Ureter (tissue), 1 donor: ENCODE results near the gene HGF. TPM values are rescaled to one million over a fixed set of nuclear protein-coding genes. Genes with fewer than 3 reads are reported as not detected.
A peak's percentile ranks its signal among the peaks of the same experiment; 100 is the strongest.

Experiments used
- DNase-seq: peaks from one replicate; pipeline ENCODE4 v3.0.0-alpha.2; 2020; ENCODE audit warnings: low spot score
- total RNA-seq: library from RNA; stranded (reverse); gene quantifications from one replicate; pipeline ENCODE4 v1.2.4, GENCODE V29; 2023
- donor health status: DM: yes; HTN: yes; CAD: no.

HGF gene
- total RNA-seq, 1 donor from 2014 or later, result 20.9 TPM

DNA sequence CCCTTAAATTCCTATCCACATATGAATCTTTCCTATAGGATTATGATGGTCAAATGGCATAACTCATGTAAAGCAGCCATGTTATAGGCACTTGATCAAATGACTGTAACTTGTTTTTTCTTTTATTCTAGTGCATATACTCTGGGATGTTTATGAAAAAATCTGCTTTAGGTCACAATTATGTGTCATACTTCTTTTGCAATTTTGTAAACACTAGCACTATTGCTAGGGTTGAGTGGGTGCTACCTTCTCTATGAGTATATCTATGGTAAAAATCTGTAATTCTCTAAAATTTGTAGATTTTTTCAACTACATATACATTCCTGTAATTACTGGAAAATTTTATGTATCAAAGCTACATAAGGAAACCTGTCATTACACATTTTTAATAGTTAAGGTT lies 50.0 kb downstream of the HGF start:
- DNase-seq, result no peak

DNA sequence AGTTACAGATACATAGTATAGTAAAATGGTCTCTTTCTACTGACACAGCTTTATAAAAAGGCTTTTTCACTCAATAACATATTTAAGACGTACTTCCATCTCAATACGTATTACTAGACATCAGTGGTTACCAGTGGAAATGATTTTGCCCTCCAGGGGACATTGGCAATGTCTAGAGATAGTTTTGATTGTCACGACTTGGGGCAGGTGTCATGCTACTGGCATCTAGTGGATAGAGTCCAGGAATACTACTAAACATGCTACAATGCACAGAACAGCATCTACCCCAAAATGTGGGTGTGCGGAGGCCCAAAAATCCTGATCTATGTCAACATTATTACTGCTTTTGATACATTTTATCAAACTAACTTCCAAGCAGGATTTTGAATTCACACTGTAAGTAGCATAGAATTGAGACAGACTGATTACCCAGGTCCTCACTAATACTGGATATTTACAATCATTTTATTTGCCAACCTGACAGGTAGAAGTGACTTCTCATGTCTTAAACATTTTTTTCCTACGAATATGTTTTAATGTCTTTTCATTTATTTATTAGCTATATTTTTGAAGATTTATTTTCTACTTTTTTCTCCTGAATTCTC lies 53.8 kb downstream of the HGF start:
- DNase-seq, result no peak

DNA sequence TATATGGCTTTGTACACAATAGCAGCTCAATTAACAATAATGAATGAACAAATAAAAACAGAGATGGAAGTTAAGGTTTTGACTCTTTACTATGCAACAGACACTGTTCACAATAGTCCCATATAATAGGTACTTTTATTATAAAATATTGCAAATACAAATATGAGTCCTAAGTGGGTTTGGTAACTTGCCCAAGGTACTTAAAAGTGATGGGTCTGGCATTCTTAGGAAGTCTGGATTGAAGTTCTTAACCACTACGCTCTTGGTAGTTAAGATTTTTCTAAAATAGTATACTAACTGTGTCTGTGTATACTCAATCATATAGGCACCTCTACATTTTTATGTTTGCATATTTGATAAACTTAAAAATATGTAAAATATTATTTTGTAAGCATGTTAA lies 55.5 kb downstream of the HGF start:
- no peak for DNase-seq

DNA sequence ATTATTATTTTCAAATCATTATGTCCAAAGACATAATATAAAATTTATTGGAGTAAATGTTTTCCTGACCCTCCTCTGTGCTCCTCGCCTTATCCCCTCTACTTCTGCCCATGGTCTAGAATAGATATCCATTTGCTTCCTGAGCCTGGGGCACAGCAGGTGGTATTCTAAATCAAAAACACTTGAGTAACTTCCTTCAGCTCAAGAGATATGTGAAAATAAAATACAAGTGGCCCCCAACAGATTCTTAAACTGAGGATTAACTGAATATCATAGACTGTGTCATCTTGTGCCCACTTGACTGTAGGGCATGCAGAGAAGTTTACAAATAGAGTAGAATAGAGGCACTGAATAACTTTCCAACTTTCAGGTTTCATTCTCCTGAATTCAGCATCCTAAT lies 59.1 kb downstream of the HGF start:
- DNase-seq, result no peak

DNA sequence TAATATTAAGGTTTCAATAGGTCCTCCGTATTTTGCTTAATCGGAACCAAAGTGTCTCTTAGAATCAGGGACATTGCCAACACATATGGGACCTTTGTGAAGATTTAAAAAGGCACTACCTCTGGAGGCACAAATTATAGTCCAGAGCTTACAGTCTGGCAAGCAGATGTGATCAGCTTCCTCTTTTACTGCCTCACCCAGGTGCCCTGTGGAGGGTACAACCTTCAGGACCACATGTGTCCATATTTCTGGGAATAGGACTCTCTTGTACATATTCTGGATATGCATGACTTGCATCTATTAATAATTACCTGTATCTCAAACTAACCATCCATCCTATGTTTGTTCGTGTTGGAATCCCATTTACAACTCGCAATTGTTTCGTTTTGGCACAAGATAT lies 60.0 kb downstream of the HGF start:
- no peak for DNase-seq

DNA sequence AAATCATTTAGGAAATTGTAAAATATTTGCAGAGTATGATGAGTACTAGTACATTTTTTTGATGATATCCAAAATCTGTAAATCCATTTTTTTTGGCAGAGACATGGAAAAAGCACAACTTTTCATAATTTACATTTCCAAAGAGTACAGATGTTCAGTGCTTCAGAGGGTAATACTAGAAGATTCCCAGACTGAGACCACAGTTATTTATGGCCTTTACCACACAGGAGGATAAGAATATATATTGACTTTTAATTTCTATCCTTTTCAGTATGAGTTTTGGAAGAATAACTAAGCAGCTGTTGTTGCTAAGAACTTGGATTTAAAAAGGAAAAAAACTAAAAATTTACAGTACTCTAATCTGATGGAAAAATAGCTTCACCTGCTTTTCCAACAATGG lies 61.9 kb downstream of the HGF start:
- no peak for DNase-seq

DNA sequence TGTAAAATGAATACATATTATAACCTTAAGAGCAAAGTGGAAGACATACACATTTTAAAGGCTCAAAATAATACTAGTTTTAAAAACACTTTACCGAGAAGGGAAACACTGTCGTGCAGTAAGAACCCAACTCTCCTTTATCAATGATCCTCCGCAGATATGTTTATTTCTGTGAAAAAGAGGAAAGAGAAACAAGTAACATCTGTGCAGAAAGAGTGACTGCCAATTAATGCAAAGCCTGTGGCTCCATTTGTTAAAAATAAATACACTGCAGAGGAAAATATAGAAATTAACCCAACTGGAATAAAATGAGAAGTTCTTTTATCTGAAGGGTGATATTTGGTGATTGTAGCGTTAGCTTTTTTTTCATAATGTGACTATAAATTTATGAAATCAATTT lies 62.7 kb downstream of the HGF start:
- DNase-seq, result no peak

DNA sequence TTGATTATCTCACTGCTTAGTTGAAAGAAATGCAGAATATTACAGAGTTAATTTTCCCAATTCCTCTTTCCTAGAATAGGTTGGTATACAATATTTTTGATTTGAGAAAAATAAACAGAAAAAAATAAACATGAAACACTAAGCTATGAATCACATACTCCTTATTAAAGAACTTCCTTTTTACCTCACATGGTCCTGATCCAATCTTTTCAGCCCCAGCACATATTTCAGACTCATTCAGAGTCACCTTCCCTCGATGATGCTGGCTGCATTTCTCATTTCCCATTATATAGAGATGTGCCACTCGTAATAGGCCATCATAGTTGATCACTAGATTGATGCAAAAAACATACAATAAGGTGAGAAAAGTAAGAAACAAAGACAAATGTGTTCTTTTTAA lies 64.6 kb downstream of the HGF start:
- no peak for DNase-seq

DNA sequence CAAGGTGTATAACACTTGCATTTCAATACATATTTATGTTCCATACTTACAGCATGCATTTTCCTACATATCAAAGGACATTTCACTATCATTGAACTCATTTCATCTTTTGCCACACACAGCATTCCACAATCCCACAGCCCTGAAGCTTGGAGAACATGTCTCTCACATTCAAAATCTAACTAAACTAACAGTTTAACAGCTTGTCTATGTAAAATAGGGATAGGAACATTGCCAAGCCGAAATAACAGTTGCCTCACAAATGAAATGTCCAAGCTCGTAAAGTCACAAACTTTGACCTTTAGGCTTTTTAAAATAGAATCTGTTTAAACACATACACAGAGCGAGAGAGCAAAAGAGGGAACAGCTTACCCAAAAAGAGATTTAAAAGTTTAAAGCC lies 65.3 kb downstream of the HGF start:
- no peak for DNase-seq

DNA sequence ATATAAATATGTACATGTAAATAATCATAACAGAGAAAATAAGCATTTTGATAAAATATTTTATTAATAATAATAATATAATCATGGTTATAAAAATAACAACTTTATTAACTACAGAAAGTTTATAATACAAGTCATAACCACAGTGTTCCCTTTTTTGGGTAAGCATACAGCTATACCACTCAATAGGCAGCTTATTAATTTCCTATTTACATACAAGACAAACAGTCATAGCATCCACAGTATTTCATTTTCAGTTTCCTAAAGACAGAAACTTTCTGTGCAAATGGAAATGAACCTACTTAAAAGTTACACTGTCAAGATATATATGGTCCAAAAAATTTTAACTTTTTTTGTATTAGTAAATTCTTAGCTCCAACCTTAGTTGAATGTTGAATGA lies 70.9 kb downstream of the HGF start:
- no peak for DNase-seq

DNA sequence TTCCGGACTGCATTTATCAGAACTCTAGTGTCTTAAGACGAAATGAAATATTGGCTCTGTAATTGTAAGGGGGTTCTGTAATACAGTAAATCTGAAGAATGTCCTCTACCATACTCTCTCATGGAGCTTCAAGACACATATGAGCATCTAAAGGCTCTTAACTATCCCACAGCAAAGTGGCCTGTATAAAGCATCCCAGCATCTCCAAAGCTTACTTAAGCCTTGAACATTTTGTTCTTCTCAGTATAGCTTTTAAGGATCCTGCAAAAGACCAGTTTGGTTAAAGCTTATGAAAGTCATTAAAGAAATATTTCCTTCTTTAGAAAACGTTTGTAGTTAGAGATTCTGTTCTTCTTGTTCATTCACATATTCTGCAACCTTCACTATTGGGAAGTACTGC lies 75.1 kb downstream of the HGF start:
- no peak for DNase-seq

DNA sequence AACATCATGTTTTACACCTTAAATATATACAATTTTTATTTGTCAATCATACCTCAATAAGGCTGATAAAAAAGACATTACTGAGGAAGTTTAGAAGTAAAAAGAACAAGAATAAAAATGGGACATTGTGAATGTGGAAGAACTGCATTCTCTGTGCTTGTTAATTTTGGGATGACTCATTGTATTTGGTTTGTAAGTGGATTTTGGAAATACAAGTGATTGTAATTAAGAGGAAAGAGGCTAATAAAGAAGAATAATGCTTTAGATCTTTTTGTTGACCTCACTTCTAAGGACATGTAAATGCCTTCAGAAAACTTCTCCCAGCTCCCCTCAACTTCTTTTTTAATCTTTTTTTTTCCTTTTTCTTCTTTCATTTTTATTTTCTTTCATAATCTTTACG lies 76.0 kb downstream of the HGF start:
- DNase-seq, result no peak

DNA sequence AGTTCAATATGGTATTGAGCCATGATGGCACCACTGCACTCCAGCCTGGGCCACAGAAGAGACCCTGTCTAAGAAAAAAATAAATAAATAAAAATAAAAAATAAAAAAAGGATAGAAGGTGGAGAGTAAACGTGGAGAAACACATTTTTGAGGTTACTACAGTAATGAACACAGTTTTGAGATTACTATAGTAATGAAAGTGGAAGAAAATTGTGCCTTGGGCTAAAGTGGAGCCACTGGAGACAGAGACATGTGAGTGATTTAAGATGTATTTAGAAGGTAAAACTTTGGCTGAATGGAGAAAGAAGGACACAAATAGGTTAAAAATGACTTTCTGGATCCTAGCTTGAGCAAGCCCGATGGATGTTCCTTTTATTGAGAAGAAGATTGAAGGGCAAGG lies 76.8 kb downstream of the HGF start:
- no peak for DNase-seq

DNA sequence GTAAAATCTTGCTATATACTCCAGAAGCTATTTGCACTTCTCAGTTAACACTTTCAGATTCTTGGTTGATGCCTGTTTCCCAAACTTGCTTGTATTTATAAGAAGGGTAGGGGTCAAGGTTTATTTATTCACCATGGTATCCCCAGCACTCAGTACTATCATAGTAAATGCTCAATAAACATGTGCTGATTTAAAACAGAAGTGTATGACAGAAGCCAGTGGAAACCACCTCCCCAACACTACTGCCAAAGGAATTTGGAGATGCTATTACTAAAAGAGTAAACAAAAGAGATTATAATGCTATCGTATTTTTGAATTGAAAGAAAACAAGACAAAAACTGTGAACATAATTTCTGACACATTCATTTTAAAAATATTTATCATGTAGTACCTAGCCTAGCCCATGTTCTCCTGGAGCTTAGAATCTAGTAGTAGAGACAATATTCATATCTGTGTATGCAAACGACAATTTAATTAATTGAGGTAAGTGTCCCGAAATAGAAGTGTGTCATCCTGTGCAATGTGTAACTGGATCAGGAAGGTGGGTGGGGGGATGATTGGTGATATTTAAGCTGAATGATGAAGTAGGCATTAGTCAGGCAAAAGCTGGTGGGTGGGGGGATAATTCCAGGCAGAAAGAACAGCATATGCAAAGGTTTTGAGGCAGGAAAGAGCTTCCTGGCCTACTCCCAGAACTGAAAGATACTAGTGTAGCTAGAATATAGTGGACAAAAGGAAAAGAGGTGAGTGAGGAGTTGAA lies 77.5 kb downstream of the HGF start:
- no peak for DNase-seq

DNA sequence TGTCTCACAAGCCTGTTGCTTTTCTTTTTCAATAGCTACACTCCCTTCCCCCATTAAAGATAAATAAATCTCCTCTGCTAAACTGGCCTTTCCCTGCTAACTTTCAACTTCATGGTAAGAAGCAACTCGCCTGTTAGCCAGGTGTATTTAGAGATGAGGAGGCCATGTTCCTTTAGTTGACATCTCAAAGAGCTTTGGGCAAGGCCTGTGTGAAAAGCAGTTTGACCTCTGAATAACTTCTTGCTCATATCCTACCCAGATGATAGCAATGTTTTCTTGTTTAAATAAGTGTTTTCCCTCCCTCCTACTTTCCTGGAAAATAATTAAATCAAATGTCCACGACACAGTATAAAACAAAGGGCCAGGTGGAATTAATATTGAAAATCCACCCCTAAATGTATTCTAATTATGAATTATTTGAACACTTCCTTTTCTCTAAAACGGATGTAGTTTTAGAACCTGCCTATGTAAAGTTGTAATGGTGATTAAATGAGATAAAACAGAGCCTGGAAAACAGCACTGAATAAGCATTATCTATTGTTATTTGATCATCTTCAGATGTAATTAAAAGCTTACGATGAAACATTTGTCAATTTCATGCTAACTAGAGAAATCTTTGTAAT lies 78.5 kb downstream of the HGF start:
- no peak for DNase-seq

DNA sequence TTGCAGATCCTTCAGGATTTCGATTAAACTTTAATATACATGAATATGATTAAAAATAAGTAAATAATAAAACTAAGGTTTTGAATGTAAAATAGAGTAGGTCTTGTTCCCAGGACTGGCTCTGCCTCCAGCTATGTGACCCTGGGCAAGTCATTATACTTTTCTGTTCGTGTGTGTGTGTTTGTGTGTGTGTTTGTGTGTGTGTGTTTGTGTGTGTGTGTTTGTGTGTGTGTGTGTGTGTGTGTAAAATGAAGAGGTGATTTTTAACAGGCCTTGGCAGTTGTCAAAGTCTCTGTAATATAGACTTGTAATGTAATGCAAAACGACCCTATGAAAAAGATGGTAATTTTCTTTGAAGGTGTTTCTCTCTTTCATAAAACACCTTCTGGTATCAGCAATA lies 79.2 kb downstream of the HGF start:
- no peak for DNase-seq

DNA sequence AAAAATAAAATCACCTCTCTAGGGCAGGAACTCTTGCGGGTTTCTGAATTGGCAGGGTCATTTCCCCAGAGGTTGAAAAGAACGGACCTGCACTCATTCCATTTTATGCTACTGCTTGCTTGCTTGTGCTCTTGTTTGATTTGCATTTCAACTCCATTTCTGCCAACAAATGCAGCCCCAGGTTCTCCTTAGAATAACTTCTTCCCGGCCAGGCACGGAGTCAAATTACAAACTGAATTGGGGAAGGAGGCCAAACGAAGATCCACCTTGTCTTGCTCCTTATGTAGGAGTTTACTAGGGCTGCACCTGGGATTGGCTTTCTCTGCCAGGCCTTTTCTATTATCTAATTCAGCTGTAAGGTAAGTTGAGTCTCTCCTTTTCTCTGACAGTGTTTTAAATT lies 79.6 kb downstream of the HGF start:
- DNase-seq, result no peak

DNA sequence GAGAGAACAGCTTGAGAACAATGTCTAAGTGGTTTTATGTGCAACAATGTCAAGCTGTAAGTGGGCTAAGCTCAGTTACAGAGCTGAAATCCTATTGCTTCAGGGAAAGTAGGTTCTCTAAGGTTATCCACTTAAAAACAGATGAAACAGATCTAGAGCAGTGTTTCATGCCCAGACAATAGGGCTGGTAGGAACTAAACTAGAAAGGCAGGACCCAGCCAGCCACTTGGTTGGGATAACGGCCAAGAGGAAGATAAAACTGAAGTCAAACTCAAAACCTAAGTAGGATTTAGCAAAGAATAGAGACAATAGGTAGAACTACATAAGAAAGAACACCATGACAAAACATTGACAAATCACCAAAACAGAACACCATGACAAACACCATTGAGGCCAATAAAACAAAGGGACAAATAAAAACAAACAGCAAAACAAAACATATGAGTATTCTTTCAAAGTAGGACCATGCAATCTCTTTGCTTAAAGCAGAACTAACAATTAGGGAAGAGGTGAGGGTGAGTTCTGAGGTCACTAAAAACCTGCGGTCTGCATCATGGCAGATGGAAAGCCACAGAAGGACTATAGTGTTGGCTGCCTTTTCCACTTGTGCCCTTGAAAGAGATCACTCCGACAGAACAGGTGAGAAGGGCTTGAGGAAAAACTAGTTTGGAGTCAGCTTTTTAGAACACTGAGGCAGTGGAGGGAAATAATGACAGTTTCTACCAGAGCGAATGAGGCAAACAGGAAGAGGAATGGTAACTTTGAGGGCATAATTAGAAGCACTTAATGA lies 81.0 kb downstream of the HGF start:
- no peak for DNase-seq

DNA sequence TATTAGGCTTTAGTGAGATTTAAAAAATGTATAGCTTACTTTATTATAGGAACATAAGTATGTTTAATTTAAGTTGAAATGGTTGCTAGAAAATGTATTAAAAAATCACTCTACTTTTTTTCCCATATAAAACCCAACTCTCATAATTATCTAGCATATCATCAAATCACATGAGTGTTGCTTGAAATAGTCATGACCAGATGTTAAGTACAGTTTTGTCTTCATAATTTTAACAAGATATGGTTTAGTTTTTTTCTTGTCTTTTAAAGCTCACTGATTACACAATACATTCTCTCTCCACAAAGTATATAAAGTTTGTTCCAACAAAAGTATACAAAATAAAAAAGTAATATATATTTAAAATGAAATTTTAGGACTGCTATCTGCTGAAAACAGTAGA lies 82.8 kb downstream of the HGF start:
- no peak for DNase-seq

DNA sequence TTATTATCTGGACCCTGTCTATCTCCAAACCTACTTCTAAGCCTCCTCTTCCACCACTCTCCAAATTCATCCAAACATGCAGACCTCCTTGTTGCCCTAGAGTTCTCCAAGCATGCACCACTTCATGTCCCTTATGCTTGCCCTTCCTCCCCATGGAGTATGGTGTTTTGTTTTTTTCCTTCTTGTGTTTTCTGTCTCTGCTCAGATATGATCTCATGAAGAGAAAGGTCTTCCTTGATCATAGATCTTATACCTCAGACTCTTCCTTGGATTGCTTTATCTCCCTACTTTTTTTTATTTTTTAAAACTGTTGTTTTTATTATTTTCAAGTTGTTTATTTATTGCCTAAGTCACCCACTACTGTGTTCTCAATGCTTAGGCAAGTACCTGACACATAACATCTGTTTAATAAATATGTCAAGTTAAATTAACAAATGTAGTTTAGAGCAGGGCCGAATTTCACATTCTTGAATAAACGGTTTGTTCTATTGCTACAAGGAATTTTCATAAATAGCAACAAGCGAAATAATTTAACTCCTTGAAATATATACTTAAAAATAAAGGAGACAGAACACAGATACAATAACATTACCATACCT lies 84.5 kb downstream of the HGF start:
- no peak for DNase-seq

DNA sequence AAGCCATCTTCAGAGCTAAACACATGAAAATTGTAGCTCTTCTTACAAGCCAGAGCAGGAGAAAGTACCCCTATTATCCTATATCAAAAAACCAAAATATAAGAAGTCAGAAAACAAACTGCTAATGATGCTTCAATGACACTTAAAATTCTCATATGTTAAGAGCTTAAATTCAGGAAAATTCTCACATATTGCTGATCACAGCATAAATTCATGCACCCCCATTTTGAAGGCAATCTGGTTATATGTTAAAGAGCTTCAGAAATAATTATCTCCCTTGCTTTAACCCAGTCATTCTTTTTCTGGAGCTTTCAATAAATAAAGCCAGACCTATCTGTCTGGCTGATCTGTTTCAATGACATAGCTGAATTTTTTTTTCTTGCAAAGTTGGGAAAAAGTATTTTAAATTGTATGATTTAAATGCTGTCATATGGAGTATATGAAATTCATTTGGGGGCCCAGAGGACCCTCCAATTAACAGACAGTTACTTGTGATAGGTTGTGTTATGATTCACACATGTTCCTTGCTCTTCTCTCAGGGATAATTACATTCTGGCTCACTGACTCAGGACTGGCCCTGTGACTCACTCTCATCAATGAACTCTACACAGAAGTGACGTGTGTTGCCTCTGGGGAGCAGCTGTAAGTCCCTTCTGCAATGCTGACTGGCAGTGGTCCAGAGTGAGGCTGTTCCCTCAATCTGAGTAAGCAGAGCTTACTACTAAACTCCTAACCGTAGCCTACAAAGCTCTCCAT lies 85.2 kb downstream of the HGF start:
- DNase-seq, result peak; percentile 88

DNA sequence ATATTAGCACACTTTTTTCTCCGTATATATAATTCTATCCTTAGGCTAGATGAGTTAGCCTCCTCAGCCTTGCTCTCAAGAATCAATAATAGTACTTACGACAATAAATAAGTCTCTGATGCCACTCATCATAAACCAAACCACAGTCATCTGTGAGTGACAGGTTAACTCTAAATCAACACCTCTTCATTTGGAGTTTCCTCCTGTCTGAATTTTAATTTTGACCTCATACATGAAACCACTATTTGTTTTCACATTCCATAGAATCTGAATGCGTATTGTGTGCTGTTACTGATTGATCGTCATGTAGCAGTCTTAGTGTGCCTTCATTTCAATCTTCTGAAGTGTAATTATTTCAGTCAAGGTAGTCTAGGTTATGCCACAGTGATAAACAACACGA lies 85.8 kb downstream of the HGF start:
- DNase-seq, result no peak
